Ectodermal cell (in vitro differentiated cells): ENCODE measurements around the gene ACTR3.

Experiments used
- H3K27ac ChIP-seq: 2 replicates; pipeline ENCODE4 v1.7.0; 2013; ENCODE audit warnings: mild to moderate bottlenecking, low read depth, low read length; ENCODE audit not compliant: insufficient read depth, poor library complexity, severe bottlenecking
- H3K27me3 ChIP-seq: 2 replicates; pipeline ENCODE4 v1.7.0; 2013; ENCODE audit warnings: mild to moderate bottlenecking, low read length; ENCODE audit not compliant: insufficient read depth, control insufficient read depth, poor library complexity, severe bottlenecking
- H3K36me3 ChIP-seq: one replicate; pipeline ENCODE4 v1.7.0; 2013; ENCODE audit warnings: low read length; ENCODE audit not compliant: control insufficient read depth, insufficient read depth
- H3K4me1 ChIP-seq: one replicate; pipeline ENCODE4 v1.7.0; 2013; ENCODE audit warnings: low read length; ENCODE audit not compliant: control insufficient read depth, insufficient read depth
- H3K4me3 ChIP-seq: 2 replicates; pipeline ENCODE4 v1.7.0; 2013; ENCODE audit warnings: low read depth, low read length, control low read depth; ENCODE audit not compliant: insufficient read depth
- H3K9me3 ChIP-seq: 2 replicates; pipeline ENCODE4 v1.7.0; 2013; ENCODE audit warnings: mild to moderate bottlenecking, low read length, moderate library complexity; ENCODE audit not compliant: control insufficient read depth
- WGBS, 2 experiments: methylation state at CpG; one replicate each; pipeline ENCODE4 v1.1.7; 2013; ENCODE audit warnings: missing lambda C conversion rate in 2 of 2; 5-methylcytosine and 5-hydroxymethylcytosine counted together

The ACTR3 gene

DNA sequence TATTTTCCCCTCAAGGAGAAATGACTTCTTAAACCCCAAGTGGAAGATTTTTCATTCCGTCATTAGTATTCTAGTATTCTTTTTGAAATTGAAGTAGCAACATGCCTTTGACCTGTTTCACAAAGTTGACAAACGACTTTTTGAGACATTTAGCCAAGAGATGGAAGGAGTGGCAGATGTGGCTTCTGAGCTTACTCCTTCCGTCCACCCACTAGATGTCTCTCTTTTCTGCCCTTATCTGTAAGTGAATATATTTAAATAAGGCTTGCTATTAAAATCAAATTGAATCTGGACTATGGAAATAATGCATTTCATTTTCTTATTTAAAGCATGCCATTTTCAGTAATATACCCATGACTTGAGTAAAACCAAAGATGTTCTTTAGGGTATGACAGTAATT, 74.1 kb downstream of the ACTR3 start:
- H3K36me3 ChIP-seq: no peaks in the 10 kb centered on the region
- no peaks in the 10 kb centered on the region for H3K9me3 ChIP-seq
- no peaks in the 10 kb centered on the region for H3K27me3 ChIP-seq
- no peaks in the 10 kb centered on the region for H3K4me1 ChIP-seq
- 91 to 93% methylated on average over 2 to 3 of the region's 3 CpGs for WGBS, 2 experiments
- no peak overlapping the region for H3K27ac ChIP-seq
- H3K4me3 ChIP-seq: no peak overlapping the region

GRCh38 chr2:113964436-113964835, 74.5 kb downstream of the ACTR3 start:
- no peaks in the 10 kb centered on the region for H3K36me3 ChIP-seq
- 90 to 100% methylated on average over 2 to 4 of the region's 5 CpGs for WGBS, 2 experiments
- no peak overlapping the region for H3K27ac ChIP-seq
- no peaks in the 10 kb centered on the region for H3K9me3 ChIP-seq
- H3K4me3 ChIP-seq: no peak overlapping the region
- H3K4me1 ChIP-seq: no peaks in the 10 kb centered on the region
- H3K27me3 ChIP-seq: no peaks in the 10 kb centered on the region

DNA sequence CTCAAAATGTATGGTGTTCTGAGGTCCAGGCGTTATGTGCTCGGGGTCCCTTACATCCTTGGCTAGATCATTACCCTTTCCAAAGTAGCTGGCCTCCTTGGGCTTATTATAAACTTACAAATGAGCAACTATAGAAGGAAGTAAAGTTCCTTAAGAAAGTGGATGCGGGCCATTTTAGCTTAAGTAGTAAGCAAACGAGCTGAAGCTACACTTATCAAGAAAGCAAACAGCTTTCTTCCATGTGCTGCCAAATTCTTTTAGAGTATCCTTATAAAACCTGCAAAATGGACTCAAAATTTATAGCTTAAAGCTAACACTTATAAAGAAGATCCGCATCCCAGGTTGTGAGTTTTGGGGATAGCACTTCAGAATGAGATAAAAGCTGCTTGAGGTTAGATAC, 75.3 kb downstream of the ACTR3 start:
- WGBS, 2 experiments: 85 to 98% methylated on average over 3 to 5 of the region's 5 CpGs
- Histone ChIP-seq H3K4me3 (no peak overlapping the region), H3K27me3 (no peaks in the 10 kb centered on the region), H3K27ac (no peak overlapping the region), H3K9me3 (no peaks in the 10 kb centered on the region), H3K36me3 (no peaks in the 10 kb centered on the region), H3K4me1 (no peaks in the 10 kb centered on the region)

GRCh38 chr2:113965644-113966043, 75.8 kb downstream of the ACTR3 start:
- H3K9me3 ChIP-seq: no peaks in the 10 kb centered on the region
- H3K4me3 ChIP-seq: no peak overlapping the region
- 6 to 22% methylated on average over 1 of the region's 1 CpG for WGBS, 2 experiments
- H3K27ac ChIP-seq: no peak overlapping the region
- no peaks in the 10 kb centered on the region for H3K4me1 ChIP-seq
- no peaks in the 10 kb centered on the region for H3K36me3 ChIP-seq
- H3K27me3 ChIP-seq: no peaks in the 10 kb centered on the region

GRCh38 chr2:113966171-113966570, 76.3 kb downstream of the ACTR3 start:
- H3K27ac ChIP-seq: no peak overlapping the region
- no peaks in the 10 kb centered on the region for H3K4me1 ChIP-seq
- WGBS, 2 experiments: 98 to 100% methylated on average over 3 to 5 of the region's 5 CpGs
- H3K36me3 ChIP-seq: no peaks in the 10 kb centered on the region
- H3K9me3 ChIP-seq: no peaks in the 10 kb centered on the region
- H3K27me3 ChIP-seq: no peaks in the 10 kb centered on the region
- H3K4me3 ChIP-seq: no peak overlapping the region

- H3K4me1 ChIP-seq: no peaks in the 10 kb centered on the region
- 94 to 98% methylated on average over 4 to 5 of the region's 5 CpGs for WGBS, 2 experiments
These were observed 76.9 kb downstream of the ACTR3 start for GRCh38 chr2:113966832-113967231.

GRCh38 chr2:113967272-113967671, 77.4 kb downstream of the ACTR3 start:
- WGBS, 2 experiments: no CpG with 5 or more reads among the region's 1 CpG
- H3K4me1 ChIP-seq: no peaks in the 10 kb centered on the region

More at GRCh38 chr2:113966832-113967231, 76.9 kb downstream of the ACTR3 start:
- H3K27ac ChIP-seq: no peak overlapping the region
- no peak overlapping the region for H3K4me3 ChIP-seq
- no peaks in the 10 kb centered on the region for H3K36me3 ChIP-seq
- H3K9me3 ChIP-seq: no peaks in the 10 kb centered on the region
- H3K27me3 ChIP-seq: no peaks in the 10 kb centered on the region

DNA sequence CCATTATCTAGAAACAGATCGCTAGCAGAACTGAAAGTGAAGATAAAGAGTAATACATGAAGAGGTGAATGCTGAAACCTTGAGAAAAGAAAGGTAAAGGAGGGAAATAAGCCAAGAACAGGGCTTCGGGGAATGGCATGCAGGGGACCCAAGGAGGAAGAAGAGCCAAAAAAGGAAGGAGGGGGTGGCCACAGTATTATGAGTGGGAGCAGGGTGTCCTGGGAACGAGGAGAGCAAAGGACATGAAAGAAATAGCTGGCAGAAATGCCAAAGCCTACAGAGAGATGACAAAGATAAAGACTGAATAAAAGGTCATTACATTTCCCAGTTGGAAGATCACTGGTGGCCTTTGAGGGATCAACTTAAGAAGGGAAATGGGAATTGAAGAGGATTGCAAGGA, 82.9 kb downstream of the ACTR3 start:
- Histone ChIP-seq H3K36me3 (no peaks in the 10 kb centered on the region), H3K9me3 (no peaks in the 10 kb centered on the region), H3K27ac (no peak overlapping the region), H3K4me1 (no peaks in the 10 kb centered on the region), H3K4me3 (no peak overlapping the region), H3K27me3 (no peaks in the 10 kb centered on the region)
- WGBS, 2 experiments: 76 to 78% methylated on average over 3 of the region's 3 CpGs

More at GRCh38 chr2:113967272-113967671, 77.4 kb downstream of the ACTR3 start:
- no peaks in the 10 kb centered on the region for H3K27me3 ChIP-seq
- H3K4me3 ChIP-seq: no peak overlapping the region
- no peaks in the 10 kb centered on the region for H3K36me3 ChIP-seq
- H3K9me3 ChIP-seq: no peaks in the 10 kb centered on the region
- no peak overlapping the region for H3K27ac ChIP-seq

GRCh38 chr2:113973810-113974209, 83.9 kb downstream of the ACTR3 start:
- no peaks in the 10 kb centered on the region for H3K36me3 ChIP-seq
- H3K9me3 ChIP-seq: no peaks in the 10 kb centered on the region
- H3K4me1 ChIP-seq: no peaks in the 10 kb centered on the region
- no peak overlapping the region for H3K4me3 ChIP-seq
- H3K27me3 ChIP-seq: no peaks in the 10 kb centered on the region
- no peak overlapping the region for H3K27ac ChIP-seq
- WGBS, 2 experiments: 86 to 91% methylated on average over 4 of the region's 4 CpGs

GRCh38 chr2:113974727-113975126, 84.8 kb downstream of the ACTR3 start:
- no peaks in the 10 kb centered on the region for H3K36me3 ChIP-seq
- no peak overlapping the region for H3K4me3 ChIP-seq
- no peak overlapping the region for H3K27ac ChIP-seq
- H3K27me3 ChIP-seq: no peaks in the 10 kb centered on the region
- H3K9me3 ChIP-seq: no peaks in the 10 kb centered on the region
- WGBS, 2 experiments: 80 to 85% methylated on average over 4 of the region's 4 CpGs
- no peaks in the 10 kb centered on the region for H3K4me1 ChIP-seq

DNA sequence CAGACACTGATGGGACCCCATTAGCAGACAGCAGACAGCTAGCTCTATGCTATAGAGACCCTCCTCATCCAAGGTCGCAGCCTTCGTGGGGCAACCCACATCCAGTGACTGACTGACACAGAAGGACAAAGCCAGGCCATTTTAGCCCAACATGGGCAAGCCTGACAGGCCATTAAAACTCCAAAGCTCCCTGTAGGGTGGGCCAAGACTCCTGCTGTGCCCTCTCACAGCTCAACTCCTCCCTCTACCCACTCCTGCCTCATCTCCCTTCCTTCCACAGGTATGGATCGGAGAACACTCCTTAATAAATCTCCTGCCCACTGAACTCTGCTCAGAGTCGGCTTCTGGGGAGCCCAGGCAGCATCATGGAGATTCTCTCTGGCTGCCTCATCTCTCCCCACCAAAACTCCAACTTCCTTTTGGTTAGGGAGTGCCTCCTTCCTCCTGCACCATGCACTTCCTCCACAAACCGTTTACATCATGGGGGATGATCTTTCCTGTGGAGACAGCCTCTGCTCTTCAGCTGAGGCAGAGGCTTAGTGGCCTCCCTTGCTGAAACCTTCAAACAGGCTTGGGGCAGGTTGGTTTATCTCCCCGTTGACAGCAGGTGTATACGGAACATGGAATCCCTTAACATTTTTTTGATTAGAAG, 86.5 kb downstream of the ACTR3 start:
- no peak overlapping the region for H3K27ac ChIP-seq
- H3K4me1 ChIP-seq: no peaks in the 10 kb centered on the region
- no peak overlapping the region for H3K4me3 ChIP-seq
- no peaks in the 10 kb centered on the region for H3K9me3 ChIP-seq
- H3K27me3 ChIP-seq: no peaks in the 10 kb centered on the region
- H3K36me3 ChIP-seq: no peaks in the 10 kb centered on the region
- 92 to 96% methylated on average over 7 of the region's 7 CpGs for WGBS, 2 experiments
